ENCODE results near the gene UGT1A8.
"Not testable (repeated sequence)": the region's sequence is repeated elsewhere in the genome, so short reads cannot be mapped to it uniquely, and the experiment has no call there.

The UGT1A8 gene

DNA sequence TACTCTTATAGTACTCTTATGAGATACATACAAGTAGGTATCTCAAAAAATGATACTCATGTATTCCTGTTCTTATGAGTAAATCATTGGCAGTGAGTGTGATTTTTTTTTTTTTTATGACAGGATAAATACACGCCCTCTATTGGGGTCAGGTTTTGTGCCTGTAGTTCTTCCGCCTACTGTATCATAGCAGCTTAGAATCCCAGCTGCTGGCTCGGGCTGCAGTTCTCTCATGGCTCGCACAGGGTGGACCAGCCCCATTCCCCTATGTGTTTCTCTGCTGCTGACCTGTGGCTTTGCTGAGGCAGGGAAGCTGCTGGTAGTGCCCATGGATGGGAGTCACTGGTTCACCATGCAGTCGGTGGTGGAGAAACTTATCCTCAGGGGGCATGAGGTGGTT is at the start of gene UGT1A8:
TSS of gene UGT1A8 (plus strand) at position 158 of the 400 bp plus-strand sequence. CDS start at position 233, 75 bp downstream.
- DNase-seq: not testable (repeated sequence)

DNA sequence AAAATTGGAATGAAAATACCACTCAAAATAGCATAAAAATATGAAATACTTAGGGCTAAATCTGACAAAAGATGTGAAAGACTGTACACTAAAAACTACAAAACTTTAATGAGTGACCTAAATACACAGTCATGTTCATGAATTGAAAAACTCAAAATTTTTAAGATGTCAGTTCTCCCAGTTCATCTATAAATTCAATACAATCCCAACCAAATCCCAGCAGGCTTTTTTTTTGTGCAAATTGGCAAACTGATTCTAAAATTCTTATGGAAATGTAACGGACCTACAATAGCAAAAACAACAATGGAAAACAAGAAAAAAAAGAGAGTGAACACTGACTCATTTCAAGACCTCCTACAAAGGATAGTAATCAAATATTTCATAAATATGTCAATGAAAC is 46.4 kb upstream of the UGT1A8 start:
- no peak for DNase-seq

DNA sequence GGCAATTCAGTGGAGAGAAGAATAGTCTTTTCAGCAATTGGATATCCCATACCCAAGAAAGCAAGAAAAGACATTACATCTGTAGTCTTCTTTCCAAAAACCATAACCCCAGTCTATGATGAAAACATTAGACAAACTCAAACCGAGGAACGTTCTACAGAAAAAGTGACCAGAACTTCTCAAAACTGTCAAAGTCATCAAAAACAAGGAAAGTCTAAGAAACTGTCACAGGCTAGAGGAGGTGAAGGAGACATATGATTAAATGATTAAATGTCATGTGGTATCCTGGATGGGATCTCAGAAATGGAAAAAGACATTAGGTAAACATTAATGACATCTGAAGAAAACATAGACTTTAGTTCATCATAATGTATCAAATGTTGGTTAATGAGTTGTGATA is 46.0 kb upstream of the UGT1A8 start:
- DNase-seq: no peak

DNA sequence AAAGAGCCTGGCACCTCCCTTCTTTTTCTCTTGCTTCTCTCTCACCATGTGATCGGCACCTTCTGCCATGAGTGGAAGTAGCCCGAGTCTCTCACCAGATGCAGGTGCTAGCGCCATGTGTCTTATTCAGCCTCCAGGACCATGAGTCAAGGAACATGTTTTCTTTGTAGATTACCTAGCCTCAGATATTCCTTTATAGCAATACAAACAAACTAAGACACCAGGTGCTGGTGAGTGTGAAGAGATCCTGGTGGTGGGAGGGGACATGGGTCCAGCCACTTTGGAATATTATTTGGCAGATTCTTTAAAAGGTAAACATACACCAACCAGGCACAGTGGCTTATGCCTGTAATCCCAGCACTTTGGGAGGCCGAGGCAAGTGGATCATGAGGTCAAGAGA is 45.0 kb upstream of the UGT1A8 start:
- no peak for DNase-seq

DNA sequence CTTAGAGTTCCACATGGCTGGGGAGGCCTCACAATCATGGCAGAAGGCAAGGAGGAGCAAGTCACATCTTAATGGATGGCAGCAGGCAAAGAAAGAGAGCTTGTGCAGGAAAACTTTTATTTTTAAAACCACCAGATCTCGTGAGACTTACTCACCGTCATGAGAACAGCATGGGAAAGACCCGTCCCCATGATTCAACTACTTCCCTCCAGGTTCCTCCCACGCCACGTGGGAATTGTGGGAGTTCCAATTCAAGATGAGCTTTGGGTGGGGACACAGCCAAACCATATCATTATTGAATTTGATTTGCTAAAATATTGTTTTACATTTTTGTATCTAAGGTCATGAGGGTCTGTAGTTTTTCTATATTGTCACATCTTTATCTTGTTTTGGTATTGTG is 40.1 kb upstream of the UGT1A8 start:
- not testable (repeated sequence) for DNase-seq

DNA sequence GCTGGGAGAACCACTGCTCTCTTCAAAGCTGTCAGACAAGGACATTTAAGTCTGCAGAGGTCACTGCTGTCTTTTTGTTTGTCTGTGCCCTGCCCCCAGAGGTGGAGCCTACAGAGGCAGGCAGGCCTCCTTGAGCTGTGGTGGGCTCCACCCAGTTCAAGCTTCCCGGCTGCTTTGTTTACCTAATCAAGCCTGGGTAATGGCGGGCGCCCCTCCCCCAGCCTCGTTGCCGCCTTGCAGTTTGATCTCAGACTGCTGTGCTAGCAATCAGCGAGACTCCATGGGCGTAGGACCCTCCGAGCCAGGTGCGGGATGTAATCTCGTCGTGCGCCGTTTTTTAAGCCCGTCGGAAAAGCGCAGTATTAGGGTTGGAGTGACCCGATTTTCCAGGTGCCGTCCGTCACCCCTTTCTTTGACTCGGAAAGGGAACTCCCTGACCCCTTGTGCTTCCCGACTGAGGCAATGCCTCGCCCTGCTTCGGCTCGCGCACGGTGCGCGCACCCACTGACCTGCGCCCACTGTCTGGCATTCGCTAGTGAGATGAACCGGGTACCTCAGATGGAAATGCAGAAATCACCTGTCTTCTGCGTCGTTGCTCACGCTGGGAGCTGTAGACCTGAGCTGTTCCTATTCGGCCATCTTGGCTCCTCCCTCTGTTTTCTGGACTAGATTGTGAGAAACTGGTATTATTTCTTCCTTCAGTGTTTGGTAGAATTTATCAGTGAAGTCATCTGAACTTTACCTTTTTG is 34.0 kb upstream of the UGT1A8 start:
- not testable (repeated sequence) for DNase-seq

DNA sequence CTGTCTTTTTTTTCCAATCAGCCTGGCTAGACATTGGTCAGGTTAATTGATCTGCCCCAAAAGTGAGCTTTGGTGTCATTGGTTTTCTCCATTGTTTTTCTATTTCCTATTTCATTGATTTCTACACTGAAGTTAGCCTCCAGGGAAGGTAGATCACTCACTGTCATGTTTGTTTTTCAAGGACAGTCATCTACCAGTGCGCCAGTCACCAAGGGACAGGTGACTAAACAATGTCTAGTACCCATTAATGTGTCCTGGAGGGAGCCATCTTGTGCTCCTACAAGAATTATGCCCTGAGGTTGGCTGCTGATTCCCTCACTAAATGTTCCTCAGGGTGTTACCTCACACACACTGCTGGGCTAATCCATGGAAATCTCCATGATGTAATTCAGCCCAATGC is 33.2 kb upstream of the UGT1A8 start:
- DNase-seq: no peak

DNA sequence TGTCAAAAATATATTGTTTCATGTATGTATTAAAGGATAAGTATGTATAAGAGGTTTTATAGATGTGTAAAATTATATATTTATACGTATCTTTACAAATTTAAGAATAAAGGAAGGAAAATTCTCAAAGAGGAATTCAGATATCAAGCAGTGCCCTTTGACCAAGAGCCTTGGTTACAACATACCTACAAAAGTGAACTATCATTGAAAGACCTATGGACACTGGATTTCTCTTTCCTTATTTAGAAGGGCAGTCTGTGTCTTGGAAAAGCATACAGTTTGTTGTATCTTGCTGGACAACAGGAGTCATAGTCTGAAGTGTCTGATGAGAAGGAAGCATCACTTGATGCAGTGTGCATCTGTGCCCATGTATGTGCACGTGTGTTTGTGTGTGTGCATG is 29.0 kb upstream of the UGT1A8 start:
- DNase-seq: no peak

DNA sequence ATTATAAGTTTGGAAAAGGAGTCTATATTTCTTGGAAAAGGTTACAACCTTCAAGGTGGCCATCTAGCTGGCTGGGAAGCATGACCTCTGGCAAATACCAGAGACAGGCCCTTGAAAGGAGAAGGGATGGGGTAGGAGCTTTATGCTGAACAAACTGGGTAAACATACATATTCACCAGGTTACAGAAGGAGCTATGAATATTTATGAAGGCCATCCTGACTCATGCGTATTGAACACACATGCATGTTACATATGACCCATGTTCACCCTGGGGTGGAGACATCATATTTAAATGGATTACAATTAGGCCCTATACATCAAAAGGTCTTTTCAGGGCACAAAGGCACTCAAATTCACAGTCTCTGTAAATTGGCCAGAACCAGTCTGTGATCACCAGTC is 24.7 kb upstream of the UGT1A8 start:
- not testable (repeated sequence) for DNase-seq

DNA sequence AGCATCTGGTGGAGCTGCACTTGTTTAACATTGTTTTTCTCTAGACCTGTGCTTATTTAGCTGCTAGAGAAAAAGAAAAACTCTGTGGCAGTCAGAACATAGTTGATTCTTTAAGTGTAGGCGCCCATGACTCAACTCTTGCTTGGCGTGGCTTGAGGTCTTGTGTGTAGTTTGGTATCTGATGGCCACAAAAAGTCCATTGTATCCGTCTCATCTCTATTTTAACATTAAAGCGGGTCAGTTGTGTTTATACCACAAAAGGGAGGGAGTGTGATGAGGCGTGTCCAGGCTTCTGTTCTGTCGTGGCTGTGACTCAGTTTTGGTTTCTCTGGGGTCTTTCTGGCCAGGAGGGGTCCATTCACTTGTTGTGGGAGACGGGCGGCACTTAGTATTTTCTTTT is 24.2 kb upstream of the UGT1A8 start:
- DNase-seq: no peak

DNA sequence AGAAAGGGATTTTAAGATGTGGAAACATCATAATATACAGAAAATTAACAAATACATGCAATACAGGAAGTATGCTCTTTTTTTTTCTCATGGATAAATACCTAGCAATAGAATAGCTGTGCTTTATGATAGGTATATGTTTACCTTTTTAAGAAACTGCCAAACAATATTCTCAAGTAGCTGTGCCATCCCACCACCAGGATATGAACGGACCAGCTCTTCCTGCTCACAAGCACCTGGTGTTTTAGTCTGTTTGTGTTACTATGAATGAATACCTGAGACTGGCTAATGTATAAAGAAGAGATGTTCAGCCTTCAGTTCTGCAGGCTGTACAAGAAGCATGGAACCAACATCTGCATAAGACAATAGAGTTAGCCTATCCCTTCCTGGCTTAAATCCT is 19.9 kb upstream of the UGT1A8 start:
- DNase-seq: no peak

DNA sequence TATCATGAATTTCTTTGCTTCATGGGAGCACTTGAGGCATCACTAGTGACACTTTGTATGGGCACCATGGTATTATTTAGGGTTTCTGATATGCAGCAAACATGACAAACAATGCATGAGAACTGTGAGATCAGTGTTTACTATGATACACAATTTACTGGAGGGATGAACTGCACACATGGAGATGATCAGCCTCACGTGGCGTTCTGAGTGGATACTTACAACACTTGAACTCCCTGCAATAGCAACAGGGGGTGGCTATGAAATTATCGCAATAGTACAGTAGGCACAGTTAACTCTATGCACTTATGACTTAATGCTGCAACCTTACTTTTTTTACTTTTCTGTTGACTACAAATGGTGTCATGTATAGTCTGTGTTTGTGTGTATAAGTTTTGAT is 18.5 kb upstream of the UGT1A8 start:
- no peak for DNase-seq

DNA sequence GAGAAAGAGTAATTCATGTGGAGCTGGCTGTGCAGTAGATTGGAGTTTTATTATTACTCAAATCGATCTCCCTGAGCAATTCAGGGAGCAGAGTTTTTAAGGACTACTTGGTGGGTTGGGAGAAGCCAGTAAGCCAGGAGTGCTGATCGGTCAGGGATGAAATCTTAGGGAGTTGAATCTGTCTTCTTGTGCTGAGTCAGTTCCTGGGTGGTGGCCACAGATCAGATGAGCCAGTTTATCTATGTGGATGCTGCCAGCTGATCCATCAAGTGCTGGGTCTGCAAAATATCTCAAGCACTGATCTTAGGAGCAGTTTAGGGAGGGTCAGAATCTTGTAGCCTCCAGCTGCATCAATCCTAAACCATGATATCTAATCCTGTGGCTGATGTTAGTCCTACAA is 17.0 kb upstream of the UGT1A8 start:
- DNase-seq: no peak

DNA sequence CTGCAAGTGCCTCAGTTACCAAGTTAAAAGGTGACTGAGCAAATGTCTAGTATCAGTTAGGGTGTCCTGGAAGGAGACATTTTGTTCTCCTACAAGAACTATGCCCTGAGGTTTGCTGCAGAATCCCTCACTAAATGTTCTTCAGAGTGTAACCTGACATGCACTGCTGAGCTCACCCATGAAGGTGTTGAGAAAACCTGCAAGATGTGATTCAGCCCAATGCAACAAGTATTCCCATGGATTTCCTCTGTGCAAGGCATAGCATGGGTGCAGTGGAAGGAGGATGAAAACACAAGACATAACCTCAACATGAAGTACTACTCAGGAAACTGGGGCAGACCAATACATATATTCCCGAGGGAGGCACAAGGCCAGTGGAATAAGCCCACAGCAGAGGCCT is 15.4 kb upstream of the UGT1A8 start:
- DNase-seq: no peak

DNA sequence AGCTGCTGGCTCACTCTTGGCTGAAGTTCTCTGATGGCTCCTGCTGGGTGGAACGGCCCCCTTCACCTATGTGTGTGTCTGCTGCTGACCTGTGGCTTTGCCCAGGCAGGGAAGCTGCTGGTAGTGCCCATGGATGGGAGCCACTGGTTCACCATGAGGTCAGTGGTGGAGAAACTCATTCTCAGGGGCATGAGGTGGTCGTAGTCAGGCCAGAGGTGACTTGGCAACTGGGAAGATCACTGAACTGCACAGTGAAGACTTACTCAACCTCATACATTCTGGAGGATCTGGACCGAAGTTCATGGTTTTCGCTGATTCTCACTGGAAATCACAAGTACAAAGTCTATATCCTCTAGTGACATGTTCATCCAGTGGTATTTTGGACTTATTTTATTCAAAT is 13.9 kb upstream of the UGT1A8 start:
- no peak for DNase-seq

DNA sequence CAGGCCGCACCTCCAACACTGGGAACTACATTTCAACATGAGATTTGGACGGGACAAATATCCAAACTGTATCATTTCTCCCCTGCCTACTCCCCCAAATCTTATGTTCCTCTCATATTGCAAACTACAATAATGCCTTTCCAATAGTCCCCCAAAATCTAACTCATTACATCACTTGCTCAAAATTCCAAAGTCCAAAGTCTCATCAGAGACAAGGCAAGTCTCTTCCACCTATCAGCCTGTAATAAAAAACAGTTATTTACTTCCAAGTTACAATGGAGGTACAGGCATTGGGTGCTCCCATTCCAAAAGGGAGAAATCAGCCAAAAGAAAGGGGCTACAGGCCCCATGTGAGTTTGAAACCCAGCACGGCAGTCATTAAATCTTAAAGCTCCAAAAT is 12.6 kb upstream of the UGT1A8 start:
- no peak for DNase-seq

DNA sequence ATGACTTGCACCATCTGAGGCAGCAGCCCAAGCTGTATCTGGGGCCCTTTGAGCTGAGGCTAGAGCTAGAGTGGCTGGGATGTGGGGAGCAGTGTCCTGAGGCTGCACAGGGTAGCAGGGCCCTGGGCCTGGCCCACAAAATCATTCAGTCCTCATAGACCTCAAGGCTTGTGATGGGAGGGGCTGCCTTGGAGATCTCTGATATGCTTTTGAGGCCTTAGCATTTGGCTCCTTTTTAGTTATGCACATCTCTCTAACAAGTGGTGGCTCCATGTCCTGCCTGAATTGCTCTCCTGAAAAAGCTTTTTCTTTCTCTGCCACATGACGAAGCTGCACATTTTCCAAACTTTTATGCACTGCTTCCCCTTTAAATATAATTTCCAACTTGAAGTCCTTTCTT is 11.8 kb upstream of the UGT1A8 start:
- DNase-seq: no peak

DNA sequence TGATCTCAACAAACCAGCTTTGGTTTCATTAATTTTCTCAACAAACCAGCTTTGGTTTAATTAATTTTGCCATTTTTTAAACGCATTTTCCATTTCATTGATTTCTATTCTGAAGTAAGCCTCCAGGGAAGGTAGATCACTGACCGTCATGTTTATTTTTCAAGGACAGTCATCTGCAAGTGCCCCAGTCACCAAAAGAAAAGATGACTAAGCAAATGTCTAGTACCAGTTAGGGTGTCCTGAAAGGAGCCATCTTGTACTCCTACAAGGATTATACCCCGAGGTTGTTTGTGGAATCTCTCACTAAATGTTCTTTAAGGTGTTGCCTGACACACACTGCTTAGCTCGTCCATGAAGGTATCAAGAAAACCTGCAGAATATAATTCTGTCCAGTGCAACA is 6.1 kb upstream of the UGT1A8 start:
- no peak for DNase-seq

DNA sequence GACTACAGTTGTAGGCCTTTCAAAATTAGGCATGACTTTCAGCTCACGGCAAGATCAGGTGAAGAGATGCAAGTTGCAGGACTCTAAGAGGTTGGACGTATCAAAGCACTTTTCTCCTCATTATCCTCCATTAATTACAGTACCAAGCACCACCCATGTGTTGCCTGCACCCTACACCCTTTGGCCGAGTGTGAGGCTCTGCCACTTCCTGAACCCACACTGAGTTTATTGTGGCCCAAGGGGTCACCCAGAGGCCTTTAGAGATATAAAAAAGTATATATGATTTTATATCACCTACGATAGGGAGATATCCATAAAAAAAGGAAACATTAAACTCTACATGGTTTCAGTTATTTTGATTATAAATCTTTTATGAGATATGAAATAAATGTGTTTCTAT is 2.8 kb downstream of the UGT1A8 start:
- no peak for DNase-seq

DNA sequence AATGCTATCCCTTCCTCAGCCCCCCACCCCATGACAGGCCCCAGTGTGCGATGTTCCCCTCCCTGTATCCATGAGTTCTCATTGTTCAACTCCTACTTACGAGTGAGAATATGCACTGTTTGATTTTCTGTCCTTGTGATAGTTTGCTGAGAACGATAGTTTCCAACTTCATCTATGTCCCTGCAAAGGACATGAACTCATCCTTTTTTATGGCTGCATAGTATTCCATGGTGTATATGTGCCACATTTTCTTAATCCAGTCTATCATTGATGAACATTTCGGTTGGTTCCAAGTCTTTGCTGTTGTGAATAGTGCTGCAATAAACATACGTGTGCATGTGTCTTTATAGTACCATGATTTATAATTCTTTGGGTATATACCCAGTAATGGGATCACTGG is 4.4 kb downstream of the UGT1A8 start:
- DNase-seq: not testable (repeated sequence)

DNA sequence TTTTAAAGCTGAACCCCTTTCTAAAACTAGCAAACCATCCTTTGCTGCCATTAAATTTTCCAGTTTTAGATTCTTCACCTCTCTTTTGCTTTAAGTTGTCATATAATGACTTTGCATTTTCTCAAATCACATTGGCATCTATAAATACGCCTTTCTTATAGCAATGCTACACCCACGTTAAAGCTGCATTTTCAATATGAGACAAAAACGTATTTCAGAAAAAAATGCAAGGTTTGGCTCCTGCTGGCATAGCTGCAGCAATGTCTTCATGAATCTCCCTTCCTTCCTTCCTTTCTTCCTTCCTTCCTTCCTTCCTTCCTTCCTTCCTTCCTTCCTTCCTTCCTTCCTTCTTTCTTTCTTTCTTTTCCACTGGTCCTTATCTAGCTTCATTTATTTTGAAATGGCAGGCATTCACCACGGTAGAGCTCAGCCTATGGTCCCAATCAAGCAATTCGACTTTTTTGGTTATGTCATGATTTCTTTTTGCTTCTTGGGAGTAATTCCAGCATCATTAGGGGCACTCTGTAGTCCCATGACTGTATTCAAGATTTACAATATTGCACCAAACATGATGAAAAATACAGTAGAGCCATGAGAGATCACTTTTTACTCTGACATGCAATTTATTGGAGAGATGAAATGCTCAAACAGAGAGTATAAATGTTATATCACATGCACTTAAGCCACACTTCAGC is 10.0 kb downstream of the UGT1A8 start:
- no peak for DNase-seq

DNA sequence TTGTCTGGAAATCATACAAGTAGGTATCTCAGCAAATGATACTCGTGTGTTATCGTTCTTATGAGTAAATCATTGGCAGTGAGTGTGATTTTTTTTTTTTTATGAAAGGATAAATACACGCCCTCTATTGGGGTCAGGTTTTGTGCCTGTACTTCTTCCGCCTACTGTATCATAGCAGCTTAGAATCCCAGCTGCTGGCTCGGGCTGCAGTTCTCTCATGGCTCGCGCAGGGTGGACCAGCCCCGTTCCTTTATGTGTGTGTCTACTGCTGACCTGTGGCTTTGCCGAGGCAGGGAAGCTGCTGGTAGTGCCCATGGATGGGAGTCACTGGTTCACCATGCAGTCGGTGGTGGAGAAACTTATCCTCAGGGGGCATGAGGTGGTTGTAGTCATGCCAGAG is 18.9 kb downstream of the UGT1A8 start, which contains the start of gene UGT1A10:
TSS of gene UGT1A10 (plus strand) at position 143 of the 400 bp plus-strand sequence. CDS start at position 218, 75 bp downstream.
- not testable (repeated sequence) for DNase-seq

DNA sequence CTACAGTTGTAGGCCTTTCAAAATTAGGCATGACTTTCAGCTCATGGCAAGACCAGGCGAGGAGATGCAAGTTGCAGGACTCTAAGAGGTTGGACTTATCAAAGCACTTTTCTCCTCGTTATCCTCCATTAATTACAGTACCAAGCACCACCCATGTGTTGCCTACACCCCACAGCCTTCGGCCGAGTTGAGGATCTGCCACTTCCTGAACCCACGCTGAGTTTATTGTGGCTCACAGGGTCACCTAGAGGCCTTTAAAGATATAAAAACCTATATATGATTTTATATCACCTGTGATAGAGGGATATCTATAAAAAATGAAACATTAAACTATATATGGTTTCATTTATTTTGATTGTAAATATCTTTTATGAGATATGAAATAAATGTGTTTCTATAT is 21.4 kb downstream of the UGT1A8 start:
- no peak for DNase-seq

DNA sequence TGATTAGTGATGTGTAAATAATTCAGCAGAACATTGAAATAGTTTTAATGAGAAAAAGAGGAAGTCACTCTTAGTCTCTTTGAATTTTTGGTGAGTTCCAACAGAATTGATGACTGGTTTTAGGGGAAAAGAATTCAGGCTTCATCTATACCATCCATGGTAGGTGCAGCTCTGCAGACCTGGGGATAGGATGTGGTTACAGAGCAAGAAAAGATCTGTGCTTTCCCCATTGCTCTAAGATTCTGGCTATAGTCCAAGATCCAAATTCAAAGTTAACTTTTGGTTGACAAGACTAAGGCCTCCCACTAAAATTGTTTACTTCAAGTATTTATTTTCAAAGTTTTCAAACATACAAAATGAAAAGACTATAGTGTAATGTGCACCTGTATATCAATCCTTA is 22.4 kb downstream of the UGT1A8 start:
- DNase-seq: no peak

DNA sequence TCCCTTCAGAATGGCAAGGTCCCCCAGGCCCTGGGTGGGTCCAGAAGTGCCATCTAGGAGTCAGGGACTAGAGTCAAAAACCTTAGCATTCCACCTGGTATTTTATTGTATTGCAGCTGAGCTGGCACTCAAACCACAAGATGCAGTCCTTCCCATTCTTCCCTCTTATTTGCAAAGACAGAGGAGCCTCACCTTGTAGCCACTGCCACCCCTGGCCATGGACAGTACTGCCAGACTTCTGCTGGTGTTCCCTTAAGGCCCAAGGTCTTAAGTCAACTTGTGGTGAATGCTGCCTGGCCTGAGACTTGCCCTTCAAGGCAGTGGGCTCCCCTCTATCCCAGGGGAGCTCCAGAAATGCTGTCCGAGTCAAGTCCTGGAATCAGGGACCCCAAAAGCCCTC is 25.7 kb downstream of the UGT1A8 start:
- DNase-seq: no peak
